Breast epithelium (tissue), 3 donors: ENCODE measurements around the gene ZNF609.

Source experiments
- POLR2A ChIP-seq: fragments of 450-650 bp; IDR thresholded peaks from one replicate; pipeline ENCODE4 v1.6.1; 2016; ENCODE audit warnings: antibody characterized with exemption, mild to moderate bottlenecking, moderate library complexity
- POLR2AphosphoS5 ChIP-seq, 3 donors: sonication (generic); formaldehyde crosslinking; IDR thresholded peaks; one replicate each; pipeline ENCODE4 v1.6.1; 2017; ENCODE audit warnings: antibody characterized with exemption in 3 of 3
- TF ChIP-seq, protein P1 (sequence below), 3 donors: fragments of 450-650 bp; IDR thresholded peaks; one replicate each; pipeline ENCODE4 v1.5.1; 2016 to 2017; ENCODE audit warnings: antibody characterized with exemption in 3 of 3, mild to moderate bottlenecking in 3 of 3, moderate library complexity in 3 of 3

GRCh38 chr15:64542091-64542490, 81.7 kb downstream of the ZNF609 start:
- TF ChIP-seq, protein P1, sequence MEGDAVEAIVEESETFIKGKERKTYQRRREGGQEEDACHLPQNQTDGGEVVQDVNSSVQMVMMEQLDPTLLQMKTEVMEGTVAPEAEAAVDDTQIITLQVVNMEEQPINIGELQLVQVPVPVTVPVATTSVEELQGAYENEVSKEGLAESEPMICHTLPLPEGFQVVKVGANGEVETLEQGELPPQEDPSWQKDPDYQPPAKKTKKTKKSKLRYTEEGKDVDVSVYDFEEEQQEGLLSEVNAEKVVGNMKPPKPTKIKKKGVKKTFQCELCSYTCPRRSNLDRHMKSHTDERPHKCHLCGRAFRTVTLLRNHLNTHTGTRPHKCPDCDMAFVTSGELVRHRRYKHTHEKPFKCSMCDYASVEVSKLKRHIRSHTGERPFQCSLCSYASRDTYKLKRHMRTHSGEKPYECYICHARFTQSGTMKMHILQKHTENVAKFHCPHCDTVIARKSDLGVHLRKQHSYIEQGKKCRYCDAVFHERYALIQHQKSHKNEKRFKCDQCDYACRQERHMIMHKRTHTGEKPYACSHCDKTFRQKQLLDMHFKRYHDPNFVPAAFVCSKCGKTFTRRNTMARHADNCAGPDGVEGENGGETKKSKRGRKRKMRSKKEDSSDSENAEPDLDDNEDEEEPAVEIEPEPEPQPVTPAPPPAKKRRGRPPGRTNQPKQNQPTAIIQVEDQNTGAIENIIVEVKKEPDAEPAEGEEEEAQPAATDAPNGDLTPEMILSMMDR (IDR thresholded peaks at IDR 0.05): no peak
- TF ChIP-seq POLR2AphosphoS5 (IDR thresholded peaks at IDR 0.05) (no peak), POLR2A (no peak)
